IMR-90 (cell line): Measurements from ENCODE around the gene TXLNA. TPM values are rescaled to one million over a fixed set of nuclear protein-coding genes. Genes with fewer than 3 reads are reported as not detected.

Source experiments
- ATAC-seq: fragments of 200-7000 bp; cut with Tn5 transposase; 2 replicates; pipeline ENCODE4 v1.9.1; 2020; ENCODE audit warnings: low read depth, mild to moderate bottlenecking, moderate library complexity
- BruUV-seq: library from RNA; stranded (reverse); fragments of 400-500 nt; replicated peaks from 2 replicates; lab custom pipeline; 2021; lab: Mats Ljungman, UMichigan
- CTCF ChIA-PET: fragments of 300-600 bp; formaldehyde crosslinking; extraction: SDS; loops from one replicate; lab custom pipeline; 2021; ENCODE audit warnings: antibody characterized with exemption; lab: Yijun Ruan, JAX
- POLR2A ChIA-PET: fragments of 300-600 bp; sonication (Branson Sonifier 250); formaldehyde crosslinking; loops from one replicate; lab custom pipeline; 2022; ENCODE audit warnings: antibody characterized with exemption; ENCODE audit not compliant: unreplicated experiment; lab: Charles Lee
- DNase-seq: peaks from one replicate; pipeline ENCODE4 v3.0.0; 2013
- H2AFZ ChIP-seq: replicated peaks from 2 replicates; pipeline ENCODE3; 2013; ENCODE audit warnings: low read length, mild to moderate bottlenecking; ENCODE audit not compliant: poor library complexity
- H2AK5ac ChIP-seq: 2 replicates; pipeline ENCODE4 v1.6.1; 2013; ENCODE audit warnings: low read depth, low read length, inconsistent platforms
- H2AK9ac ChIP-seq: replicated peaks from 2 replicates; pipeline ENCODE3; 2013; ENCODE audit warnings: mild to moderate bottlenecking, low read depth, low read length, moderate library complexity; ENCODE audit not compliant: poor library complexity
- H2BK120ac ChIP-seq: 2 replicates; pipeline ENCODE4 v1.6.1; 2013; ENCODE audit warnings: low read depth, low read length, inconsistent platforms
- H2BK15ac ChIP-seq: 3 replicates; pipeline ENCODE4 v1.6.1; 2013; ENCODE audit warnings: low read depth, low read length, inconsistent platforms
- H2BK20ac ChIP-seq: 2 replicates; pipeline ENCODE4 v1.6.1; 2013; ENCODE audit warnings: low read depth, mild to moderate bottlenecking, inconsistent platforms, low read length, moderate library complexity
- H2BK5ac ChIP-seq: 2 replicates; pipeline ENCODE4 v1.6.1; 2013; ENCODE audit warnings: mild to moderate bottlenecking, low read depth, low read length, inconsistent platforms; ENCODE audit not compliant: poor library complexity, severe bottlenecking
- H3K14ac ChIP-seq: replicated peaks from 2 replicates; pipeline ENCODE4 v1.6.1; 2013; ENCODE audit warnings: low read depth, low read length, inconsistent platforms
- H3K18ac ChIP-seq: 2 replicates; pipeline ENCODE4 v1.6.1; 2013; ENCODE audit warnings: low read depth, low read length, control low read depth
- H3K23ac ChIP-seq: 2 replicates; pipeline ENCODE4 v1.6.1; 2013; ENCODE audit warnings: low read depth, low read length, inconsistent platforms
- H3K27ac ChIP-seq: 2 replicates; pipeline ENCODE4 v1.5.1; 2013; ENCODE audit warnings: mild to moderate bottlenecking, control low read depth, low read length; ENCODE audit not compliant: insufficient read depth
- H3K27me3 ChIP-seq: 2 replicates; pipeline ENCODE4 v1.6.1; 2013; ENCODE audit warnings: low read length; ENCODE audit not compliant: control insufficient read depth, insufficient read depth
- H3K36me3 ChIP-seq: 2 replicates; pipeline ENCODE4 v1.6.1; 2013; ENCODE audit warnings: low read length, mixed read lengths; ENCODE audit not compliant: control insufficient read depth, insufficient read depth
- H3K4ac ChIP-seq: 2 replicates; pipeline ENCODE4 v1.6.1; 2013; ENCODE audit warnings: low read depth, low read length, inconsistent platforms
- H3K4me1 ChIP-seq: 2 replicates; pipeline ENCODE4 v1.6.1; 2013; ENCODE audit warnings: low read length, mixed read lengths; ENCODE audit not compliant: control insufficient read depth, insufficient read depth
- H3K4me2 ChIP-seq: 2 replicates; pipeline ENCODE4 v1.6.1; 2013; ENCODE audit warnings: low read depth, mild to moderate bottlenecking, control low read depth, low read length, moderate library complexity
- H3K4me3 ChIP-seq: 2 replicates; pipeline ENCODE4 v1.5.1; 2013; ENCODE audit warnings: low read depth, mild to moderate bottlenecking, control low read depth, low read length, moderate library complexity; ENCODE audit not compliant: insufficient read depth
- H3K56ac ChIP-seq: 2 replicates; pipeline ENCODE4 v1.6.1; 2013; ENCODE audit warnings: low read length, inconsistent platforms; ENCODE audit not compliant: insufficient read depth; ENCODE audit errors: extremely low read depth
- H3K79me1 ChIP-seq, 2 experiments: 2 replicates each; pipeline ENCODE4 v1.6.1; 2013; ENCODE audit warnings: low read length in 2 of 2, inconsistent platforms in 1 of 2, low read depth in 1 of 2
- H3K9ac ChIP-seq: 2 replicates; pipeline ENCODE4 v1.6.1; 2013; ENCODE audit warnings: low read depth, low read length, control low read depth
- H3K9me1 ChIP-seq: 2 replicates; pipeline ENCODE4 v1.6.1; 2013; ENCODE audit warnings: low read length, inconsistent platforms; ENCODE audit not compliant: insufficient read depth
- H3K9me3 ChIP-seq: 2 replicates; pipeline ENCODE4 v1.6.1; 2013; ENCODE audit warnings: low read length; ENCODE audit not compliant: control insufficient read depth, insufficient read depth
- H4K20me1 ChIP-seq: 2 replicates; pipeline ENCODE4 v1.6.1; 2013; ENCODE audit warnings: low read length, inconsistent platforms; ENCODE audit not compliant: insufficient read depth
- H4K5ac ChIP-seq: 2 replicates; pipeline ENCODE4 v1.6.1; 2013; ENCODE audit warnings: mild to moderate bottlenecking, low read depth, low read length, control low read depth
- H4K8ac ChIP-seq, 2 experiments: 2 replicates each; pipeline ENCODE4 v1.6.1; 2013; ENCODE audit warnings: low read depth in 2 of 2, low read length in 2 of 2, control low read depth in 1 of 2, inconsistent platforms in 1 of 2
- H4K91ac ChIP-seq: 2 replicates; pipeline ENCODE4 v1.6.1; 2013; ENCODE audit warnings: low read depth, low read length, inconsistent platforms; ENCODE audit not compliant: insufficient read depth
- BHLHE40 ChIP-seq: fragments of 150-350 bp; IDR thresholded peaks from 2 replicates; pipeline ENCODE4 v1.6.1; 2016; ENCODE audit warnings: mild to moderate bottlenecking, low read depth, low read length
- CEBPB ChIP-seq: IDR thresholded peaks from 2 replicates; pipeline ENCODE4 v1.6.1; 2012; ENCODE audit warnings: low read depth, low read length, improper control_type of control experiment
- FOS ChIP-seq: fragments of 150-350 bp; IDR thresholded peaks from 2 replicates; pipeline ENCODE4 v1.6.1; 2016; ENCODE audit warnings: low read depth, low read length
- MAFK ChIP-seq: IDR thresholded peaks from 2 replicates; pipeline ENCODE4 v1.6.1; 2012; ENCODE audit warnings: low read depth, low read length, improper control_type of control experiment
- MAZ ChIP-seq: IDR thresholded peaks from 2 replicates; pipeline ENCODE4 v1.6.1; 2012; ENCODE audit warnings: low read depth, mild to moderate bottlenecking, low read length, improper control_type of control experiment, moderate library complexity, borderline replicate concordance
- RAD21 ChIP-seq: IDR thresholded peaks from 2 replicates; pipeline ENCODE4 v1.6.1; 2012; ENCODE audit warnings: low read length, improper control_type of control experiment
- RFX5 ChIP-seq: IDR thresholded peaks from 2 replicates; pipeline ENCODE4 v1.8.0; 2012; ENCODE audit warnings: low read depth, mild to moderate bottlenecking, low read length, moderate library complexity
- SMC3 ChIP-seq: fragments of 150-350 bp; IDR thresholded peaks from 2 replicates; pipeline ENCODE4 v1.6.1; 2016; ENCODE audit warnings: low read depth, mild to moderate bottlenecking, antibody characterized with exemption, low read length, moderate library complexity
- WGBS, 2 experiments: methylation state at CpG; one replicate each; pipeline versions ENCODE4 v1.1.5 to v1.1.7; 2013; ENCODE audit warnings: missing lambda C conversion rate in 2 of 2; ENCODE audit not compliant: insufficient read length in 1 of 2; ENCODE audit errors: extremely low coverage in 2 of 2; 5-methylcytosine and 5-hydroxymethylcytosine counted together
- dilution Hi-C: fragments of 300-500 bp; cut with HindIII; formaldehyde crosslinking; loops from one replicate; pipeline ENCODE4 v1.14.3; 2018; ENCODE audit warnings: low sequenced_read_pairs; ENCODE audit not compliant: unreplicated experiment
- in situ Hi-C: fragments of 300-500 bp; cut with MboI; formaldehyde crosslinking; loops from 3 replicates; pipeline ENCODE4 v1.14.3; 2019; ENCODE audit warnings: low sequenced_read_pairs, inconsistent platforms, mixed read lengths
- intact Hi-C: fragments of 100-400 bp; cut with micrococcal nuclease; formaldehyde crosslinking; loops from 2 replicates; pipeline ENCODE4 v1.10.0; 2022
- polyA plus RNA-seq, 3 experiments: library from polyadenylated mRNA; depleted of rRNA; stranded (reverse); fragments of >200 nt; gene quantifications; 2 replicates each; pipeline ENCODE4 v1.2.3, GENCODE V29; 2012; ENCODE audit warnings: low replicate concordance in 1 of 3
- total RNA-seq: library from RNA; depleted of rRNA; stranded (reverse); fragments of >200 nt; gene quantifications from 2 replicates; pipeline ENCODE4 v1.2.3, GENCODE V29; 2012

The TXLNA gene
- total and polyA plus RNA-seq, 2 of the 4 experiments (the other 2 are of a cell fraction): 47.6 to 102 TPM

GRCh38 chr1:32151319-32151787, 28.1 kb upstream of the TXLNA start:
- Histone ChIP-seq H2BK15ac (no peak overlapping the region), H3K4me3 (no peak overlapping the region), H3K18ac (no peak overlapping the region), H3K23ac (peak overlapping the region; percentile 72; the same call in 1 of the 2 replicates), H4K91ac (no peak overlapping the region), H4K8ac (no peak overlapping the region), H3K56ac (no peak overlapping the region), H2BK120ac (no peak overlapping the region), H3K4ac (0 out of 2 replicates have a peak overlapping the region, but pooled peaks have one; percentile 36), H3K27me3 (no peaks in the 10 kb centered on the region), H2AK9ac (peak overlapping the region; percentile 59), H3K79me1 (peaks cover 31 to 71% of the 10 kb centered on the region in 2 experiments), H4K20me1 (peaks cover 36% of the 10 kb centered on the region), H4K5ac (no peak overlapping the region), H2AFZ (no peak overlapping the region), H3K9me1 (peaks cover 13% of the 10 kb centered on the region), H3K4me2 (peak overlapping the region; percentile 86), H3K27ac (peak overlapping the region; percentile 10; the same call in 1 of the 2 replicates), H3K4me1 (peaks cover 8% of the 10 kb centered on the region), H3K9me3 (no peaks in the 10 kb centered on the region), H2BK5ac (peak overlapping the region; percentile 10), H2BK20ac (no peak overlapping the region), H3K14ac (no peak overlapping the region), H3K36me3 (peaks cover 9% of the 10 kb centered on the region; the same call in 1 of the 2 replicates), H2AK5ac (no peak overlapping the region), H3K9ac (no peak overlapping the region)
- WGBS, 2 experiments: 17% methylated on average over 1 of the region's 5 CpGs; no CpG with 5 or more reads in 1 of the 2 experiments
- CTCF ChIA-PET: interaction anchor here (0.6 to 1.1 kb wide), 4 partner anchors 9 to 71 kb away, joined by 3 to 4 read pairs (median 3); partner anchors contain the start of gene KPNA6
- peak; percentile 90 for DNase-seq
- in situ Hi-C loops: no loop called here
- POLR2A ChIA-PET: no interaction called here
- TF ChIP-seq FOS (peak; percentile 61), SMC3 (peak; percentile 18; the same call in 1 of the 2 replicates), MAFK (peak; percentile 58), CEBPB (peak; percentile 29), BHLHE40 (no peak), MAZ (no peak), RAD21 (no peak), RFX5 (no peak)
- ATAC-seq: peak; percentile 99
- dilution Hi-C loops: no loop called here
- no TSS peak for BruUV-seq
- intact Hi-C loops: no loop called here
